NCI-H69 (cell line): ENCODE data around the gene DPEP2.
"Not testable (repeated sequence)": the region's sequence is repeated elsewhere in the genome, so short reads cannot be mapped to it uniquely, and the experiment has no call there.

Experiments used
- DNase-seq: peaks from one replicate; lab custom pipeline; 2025; lab: John Stamatoyannopoulos, UW

Gene DPEP2

DNA sequence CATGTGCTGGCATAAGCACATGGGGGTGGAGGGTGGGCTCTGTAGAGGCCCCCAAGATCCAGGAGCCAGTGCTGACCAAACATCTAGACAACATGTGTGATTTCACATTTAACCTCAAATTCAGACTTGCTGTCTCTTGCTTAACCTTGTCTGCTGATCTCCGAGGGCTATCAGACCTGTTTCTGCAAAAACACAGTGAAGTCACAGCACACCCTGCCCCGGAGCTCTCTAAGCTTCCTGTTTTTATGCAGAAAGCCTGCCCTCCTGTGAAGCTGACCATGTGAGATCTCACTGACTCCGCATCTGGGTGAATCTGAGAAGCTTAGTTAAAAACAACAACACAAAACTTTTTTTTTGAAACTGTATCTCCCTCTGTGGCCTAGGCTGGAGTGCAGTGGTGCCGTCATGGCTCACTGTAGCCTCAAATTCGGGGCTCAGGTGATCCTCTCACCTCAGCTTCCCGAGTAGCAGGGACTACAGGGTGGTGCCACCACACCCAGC lies 6.6 kb upstream of the DPEP2 start:
- no peak for DNase-seq

DNA sequence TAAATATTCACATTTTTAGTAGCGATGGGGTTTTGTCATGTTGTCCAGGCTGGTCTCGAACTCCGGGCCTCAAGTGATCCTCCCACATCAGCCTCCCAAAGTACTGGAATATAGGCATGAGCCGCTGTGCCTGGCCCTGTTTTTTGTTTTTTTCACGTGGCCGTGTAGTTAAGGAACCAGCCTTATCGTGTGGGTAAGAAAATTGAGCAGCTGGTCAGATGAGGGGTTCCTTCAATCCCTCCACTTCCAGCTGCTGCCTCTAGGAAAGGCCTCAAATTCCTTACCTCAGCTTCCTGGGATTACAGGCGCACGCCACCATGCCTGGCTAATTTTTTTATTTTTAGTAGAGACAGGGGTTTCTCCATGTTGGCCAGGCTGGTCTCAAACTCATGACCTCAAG lies 5.9 kb upstream of the DPEP2 start:
- no peak for DNase-seq

DNA sequence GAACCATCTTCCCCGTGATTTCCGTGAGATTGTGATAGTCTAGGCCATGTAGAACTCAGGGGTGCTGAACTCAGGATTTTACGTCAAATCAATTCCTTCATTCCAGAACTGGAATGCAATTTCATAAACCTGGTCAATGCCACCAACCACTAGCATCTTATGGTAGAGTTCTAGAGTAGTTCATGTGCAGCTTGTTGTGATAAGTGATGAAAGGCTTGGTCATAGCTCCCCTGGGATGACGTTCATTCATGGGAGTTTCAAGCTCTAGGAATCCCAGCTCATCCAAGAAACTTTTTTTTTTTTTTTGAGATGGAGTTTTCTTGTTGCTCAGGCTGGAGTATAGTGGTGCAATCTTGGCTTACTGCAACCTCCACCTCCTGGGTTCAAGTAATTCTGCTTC lies 3.7 kb upstream of the DPEP2 start:
- DNase-seq: no peak

DNA sequence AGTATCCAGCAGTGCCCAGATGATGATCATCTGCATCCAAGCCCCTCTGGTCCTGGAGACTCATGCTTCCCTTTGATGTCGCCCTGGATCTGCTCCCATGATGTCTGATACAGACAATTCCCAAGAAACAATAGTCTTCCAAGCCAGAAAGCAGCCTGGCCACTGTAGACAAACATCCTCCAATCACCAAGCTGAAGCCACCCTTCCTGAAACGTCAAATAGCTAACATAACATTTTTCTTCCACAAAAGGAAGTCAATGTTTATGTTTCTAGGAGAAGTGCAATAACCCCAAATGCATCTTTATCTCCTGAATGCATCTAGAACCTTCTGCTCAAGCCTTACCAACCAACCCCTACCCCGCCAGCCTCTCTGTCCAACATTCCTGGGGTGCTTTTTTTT lies 1.2 kb upstream of the DPEP2 start:
- DNase-seq: no peak

DNA sequence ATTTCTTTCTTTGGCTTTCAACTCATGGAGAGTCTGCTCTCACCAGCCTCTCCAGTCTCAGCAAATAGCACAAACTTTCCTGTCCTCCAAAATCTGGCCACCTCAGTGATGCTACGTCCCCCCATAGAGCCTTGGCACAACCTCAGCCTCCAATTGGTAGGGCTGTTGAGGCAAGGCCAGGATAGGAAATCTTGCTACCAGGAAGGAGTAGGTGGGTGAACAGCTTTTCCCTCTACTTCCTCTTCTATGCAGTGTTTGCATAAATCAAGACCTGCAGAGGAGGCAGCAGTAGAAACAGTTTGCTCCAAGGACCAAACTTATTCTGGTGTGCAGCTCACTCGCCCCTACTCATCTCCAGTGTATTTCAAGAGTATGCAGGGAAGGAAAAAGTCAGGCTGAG lies 701 bp upstream of the DPEP2 start:
- no peak for DNase-seq

DNA sequence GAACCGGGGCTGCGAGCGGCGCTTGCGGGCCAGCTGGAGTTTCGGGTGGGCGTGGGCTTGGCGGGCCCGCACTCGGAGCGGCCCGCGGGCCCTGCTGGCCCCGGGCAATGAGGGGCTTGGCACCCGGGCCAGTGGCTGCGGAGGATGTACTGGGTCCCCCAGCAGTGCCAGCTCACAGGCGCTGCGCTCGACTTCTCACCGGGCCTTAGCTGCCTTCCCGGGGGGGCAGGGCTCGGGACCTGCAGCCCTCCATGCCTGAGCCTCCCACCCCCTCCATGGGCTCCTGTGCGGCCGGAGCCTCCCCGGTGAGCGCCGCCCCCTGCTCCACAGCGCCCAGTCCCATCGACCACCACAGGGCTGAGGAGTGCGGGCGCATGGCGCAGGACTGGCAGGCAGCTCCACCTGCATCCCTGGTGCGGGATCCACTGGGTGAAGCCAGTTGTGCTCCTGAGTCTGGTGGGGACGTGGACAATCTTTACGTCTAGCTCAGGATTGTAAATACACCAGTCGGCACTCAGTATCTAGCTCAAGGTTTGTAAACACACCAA lies 979 bp downstream of the DPEP2 start:
- DNase-seq: not testable (repeated sequence)

DNA sequence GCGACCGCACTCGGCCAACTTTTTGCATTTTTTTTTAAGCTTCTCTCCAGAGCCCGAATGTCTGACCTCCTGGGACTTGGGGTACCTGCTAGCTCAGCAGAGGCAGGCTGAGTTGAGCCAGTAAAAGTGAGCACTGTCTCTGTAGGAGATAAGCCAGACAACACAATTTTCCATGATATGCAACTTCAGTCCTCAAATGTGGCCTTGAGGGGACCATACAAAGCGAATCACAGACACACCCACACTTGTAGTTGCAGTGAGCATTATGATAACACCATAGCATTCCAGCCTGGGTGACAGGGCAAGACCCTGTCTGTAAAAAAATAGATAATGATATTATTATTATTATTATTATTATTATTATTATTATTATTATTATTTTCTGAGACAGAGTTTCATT lies 2.6 kb downstream of the DPEP2 start:
- DNase-seq: no peak

DNA sequence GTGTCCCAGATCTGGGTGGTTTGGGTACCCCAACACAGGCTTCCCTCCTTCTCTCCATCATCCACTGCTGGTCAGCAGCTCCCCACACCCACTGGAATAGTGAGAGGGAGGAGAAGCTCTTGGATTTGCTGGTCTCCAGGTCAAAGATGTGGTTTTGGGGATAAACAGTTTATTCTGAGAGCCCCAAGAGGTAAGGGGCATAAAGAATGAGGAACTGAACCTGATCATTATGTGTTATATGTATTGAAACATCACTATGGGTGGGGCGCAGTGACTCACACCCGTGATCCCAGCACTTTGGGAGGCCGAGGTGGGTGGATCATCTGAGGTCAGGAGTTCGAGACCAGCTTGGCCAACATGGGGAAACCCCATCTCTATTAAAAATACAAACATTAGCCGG lies 3.9 kb downstream of the DPEP2 start:
- DNase-seq: no peak

DNA sequence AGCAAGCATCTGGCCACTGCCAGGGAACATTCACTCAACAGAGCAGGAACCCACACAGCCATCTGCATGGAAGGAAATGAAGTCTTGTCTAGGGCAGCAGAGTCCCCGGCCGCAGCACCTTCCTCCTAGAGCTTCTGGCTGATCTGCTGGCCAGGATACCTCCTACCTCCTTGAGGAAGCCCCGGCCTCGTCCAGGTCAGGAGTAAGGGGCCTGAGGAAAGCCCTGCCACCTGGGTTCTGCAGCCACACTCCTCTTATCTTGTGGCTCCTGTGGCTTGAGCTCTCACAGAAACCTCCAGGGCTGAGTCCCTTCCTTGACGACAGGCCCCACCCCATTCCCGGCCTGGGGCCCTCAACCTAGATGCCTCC lies 5.3 kb downstream of the DPEP2 start:
- DNase-seq: not testable (repeated sequence)

DNA sequence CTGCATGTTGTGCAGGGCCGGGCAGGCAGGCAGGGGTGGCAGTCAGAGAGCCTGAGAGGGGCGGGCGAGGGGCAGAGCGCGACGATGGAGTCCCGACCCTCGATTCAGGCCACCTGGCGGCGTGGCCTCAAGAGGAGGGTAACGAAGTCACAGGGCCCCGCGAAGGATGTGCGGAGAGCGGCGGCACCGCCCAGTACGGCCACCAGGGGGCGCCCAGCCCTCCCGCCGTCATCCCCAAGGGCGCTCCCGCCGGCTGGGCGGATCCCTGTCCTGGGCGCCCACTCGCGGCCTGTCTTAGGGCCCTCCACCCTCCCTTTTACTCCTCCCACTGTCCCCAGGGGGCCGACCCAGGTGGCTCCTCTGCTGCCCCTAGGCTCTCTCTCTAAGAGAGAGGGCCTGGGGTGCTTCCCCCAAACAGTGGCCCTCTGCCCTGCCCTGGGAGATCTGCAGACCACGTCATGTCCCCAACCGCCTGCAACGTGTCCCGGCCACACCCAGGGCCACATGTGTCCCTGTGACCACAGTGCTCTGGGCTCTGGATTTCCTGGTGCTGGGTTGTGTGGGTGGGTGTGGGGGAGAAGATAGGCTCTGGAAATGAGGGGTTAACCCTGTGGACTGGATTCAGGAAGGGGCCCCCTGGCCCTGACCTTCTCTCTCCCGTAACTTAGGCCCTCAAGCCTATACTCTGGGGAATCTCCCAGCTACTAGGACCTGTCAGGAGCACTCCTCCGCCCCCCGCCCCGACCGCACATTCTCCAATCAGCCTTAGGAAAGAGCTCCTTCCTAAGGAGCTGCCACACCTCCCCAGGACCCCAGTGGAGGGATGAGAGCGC lies 5.9 kb downstream of the DPEP2 start:
- DNase-seq: peak; percentile 75

DNA sequence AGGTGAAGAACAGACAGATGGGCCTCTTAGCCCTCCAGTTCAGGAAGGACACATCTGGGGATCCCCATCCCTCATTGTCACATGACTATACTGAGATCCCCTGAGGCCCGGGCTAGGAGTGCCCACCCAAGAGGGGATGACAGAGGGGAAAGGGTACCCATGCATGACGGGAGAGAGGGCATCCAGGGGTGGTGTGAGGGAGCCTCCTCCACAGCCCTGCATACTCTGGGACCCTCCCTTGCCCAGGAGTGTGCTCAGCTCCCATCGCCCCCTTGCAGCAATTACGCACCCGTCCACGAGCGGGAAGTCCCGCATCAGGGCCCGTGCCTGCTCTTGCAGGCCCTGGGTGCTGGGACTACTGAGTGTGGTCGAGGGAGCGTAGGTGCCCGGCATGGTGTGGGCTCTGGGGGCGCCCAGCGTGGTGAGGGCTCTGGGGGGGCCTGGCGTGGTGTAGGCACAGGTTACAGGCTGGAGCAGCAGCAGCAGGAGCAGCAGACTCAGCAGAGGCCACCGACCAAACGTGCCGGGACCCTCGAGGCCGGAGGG lies 6.5 kb downstream of the DPEP2 start:
- no peak for DNase-seq

DNA sequence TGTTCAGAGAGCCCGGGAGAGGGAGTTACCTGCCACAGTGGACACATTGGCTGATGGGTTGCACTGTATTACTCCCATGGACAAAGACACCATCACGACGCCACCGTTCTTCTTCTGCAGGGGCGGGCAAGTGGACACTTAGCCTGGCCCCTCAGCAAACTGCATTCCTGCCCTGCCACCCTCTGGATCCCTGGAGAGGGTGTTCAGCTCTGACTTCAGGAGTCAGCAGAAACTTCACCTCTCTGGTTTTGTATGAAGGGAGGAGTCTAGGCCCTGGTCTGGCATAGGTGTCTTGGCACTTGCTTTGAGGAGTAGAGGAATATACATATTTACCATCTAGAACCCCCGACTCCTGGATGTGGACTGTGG lies 9.3 kb downstream of the DPEP2 start:
- DNase-seq: no peak

DNA sequence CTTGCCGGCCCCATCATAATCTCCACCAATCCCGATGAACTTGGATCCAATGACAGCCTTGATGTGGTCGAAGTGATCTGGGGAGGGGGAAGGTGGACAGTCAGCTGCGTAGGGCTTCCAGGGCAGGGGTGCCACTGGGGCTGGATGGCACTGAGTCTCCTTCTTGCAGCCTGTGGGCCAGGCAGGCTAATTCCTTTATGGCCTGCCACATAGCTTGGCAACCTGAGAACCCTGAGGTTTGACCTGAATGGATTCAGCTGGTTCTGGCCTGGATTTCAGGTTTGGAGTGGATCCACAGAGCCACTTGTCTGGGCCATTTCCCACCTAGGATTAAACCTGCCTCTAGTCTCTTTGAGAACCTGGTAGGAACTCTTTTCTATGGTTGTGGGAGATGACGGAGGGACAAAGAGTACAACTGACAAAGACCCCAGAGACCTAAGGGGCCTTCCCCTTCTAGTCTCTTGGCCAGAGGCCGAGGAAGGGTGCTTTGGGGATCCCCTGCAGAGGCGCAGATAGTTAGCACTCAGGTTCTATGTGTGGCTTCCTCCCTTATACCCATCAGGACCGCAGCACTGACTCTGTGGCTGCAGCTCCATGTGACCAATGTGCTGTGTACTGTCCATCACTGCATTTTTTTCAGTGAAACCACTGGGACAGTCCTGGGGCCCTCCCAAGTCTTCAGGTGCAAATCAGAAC lies 9.8 kb downstream of the DPEP2 start:
- no peak for DNase-seq

DNA sequence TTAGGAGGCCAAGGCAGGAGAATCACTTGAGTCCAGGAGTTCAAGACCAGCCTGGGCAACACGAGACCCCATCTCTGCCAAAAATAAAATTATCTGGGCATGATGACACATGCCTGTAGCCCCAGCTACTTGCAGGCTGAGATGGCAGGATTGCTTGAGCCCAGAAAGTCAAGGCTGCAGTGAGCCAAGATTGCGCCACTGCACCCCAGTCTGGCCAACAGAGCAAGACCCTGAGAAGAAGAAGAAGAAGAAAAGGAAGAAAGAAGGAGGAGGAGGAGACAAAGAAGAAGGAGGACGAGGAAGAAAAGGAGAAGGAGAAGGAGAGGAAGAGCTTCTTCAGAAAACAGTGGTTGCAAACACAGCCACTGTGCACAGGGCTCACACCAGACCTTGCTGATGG lies 10.6 kb downstream of the DPEP2 start:
- DNase-seq: no peak

DNA sequence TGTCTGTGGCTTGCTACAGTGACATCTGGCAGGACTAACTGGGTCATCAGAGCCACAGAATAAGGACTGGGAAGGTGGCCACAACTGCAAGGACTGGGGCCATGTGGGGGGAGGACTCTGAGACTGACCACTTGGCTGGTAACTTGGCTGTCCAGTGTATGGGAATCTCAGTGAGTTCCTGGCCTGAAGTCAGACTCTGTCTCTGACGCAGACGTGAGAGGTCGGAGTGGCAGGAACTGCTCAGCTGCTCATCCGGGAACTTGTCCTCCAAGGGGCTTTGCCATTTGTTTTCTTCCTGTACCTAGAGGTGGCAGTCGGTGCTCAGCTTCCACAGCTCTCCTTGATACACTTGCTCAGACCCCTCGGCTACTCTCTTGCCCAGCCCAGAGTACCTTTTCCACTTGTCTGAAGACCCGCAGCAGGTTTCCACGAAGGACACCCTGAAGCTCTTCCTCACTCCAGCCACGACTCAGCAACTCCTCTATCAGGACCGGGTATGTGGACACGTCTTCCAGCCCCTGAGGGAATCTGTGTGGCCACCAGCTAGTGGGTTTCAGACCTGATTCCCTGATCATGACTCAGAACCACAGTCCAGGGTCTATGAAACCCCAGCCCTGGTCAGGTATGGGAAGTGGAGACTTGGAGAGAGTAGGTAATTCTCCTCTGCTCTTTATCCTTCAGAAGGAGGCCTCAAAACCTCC lies 11.7 kb downstream of the DPEP2 start:
- no peak for DNase-seq

DNA sequence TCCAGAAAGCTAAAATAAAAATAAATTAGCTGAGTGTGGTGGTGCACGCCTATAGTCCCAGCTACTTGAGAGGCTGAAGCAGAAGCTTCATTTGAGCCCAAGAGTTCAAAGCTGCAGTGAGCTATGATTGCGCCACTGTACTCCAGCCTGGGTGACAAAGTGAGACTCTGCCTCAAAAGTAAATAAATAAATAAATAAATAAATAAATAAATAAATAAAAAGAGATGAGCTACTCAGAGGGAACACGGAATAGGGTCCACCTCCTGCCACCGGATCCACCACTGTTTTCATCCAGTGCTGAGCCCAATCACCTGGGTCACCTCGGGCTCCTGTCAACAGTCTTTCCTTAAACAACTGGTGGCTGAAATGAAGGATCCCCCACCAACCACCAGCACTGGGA lies 12.3 kb downstream of the DPEP2 start:
- DNase-seq: no peak

DNA sequence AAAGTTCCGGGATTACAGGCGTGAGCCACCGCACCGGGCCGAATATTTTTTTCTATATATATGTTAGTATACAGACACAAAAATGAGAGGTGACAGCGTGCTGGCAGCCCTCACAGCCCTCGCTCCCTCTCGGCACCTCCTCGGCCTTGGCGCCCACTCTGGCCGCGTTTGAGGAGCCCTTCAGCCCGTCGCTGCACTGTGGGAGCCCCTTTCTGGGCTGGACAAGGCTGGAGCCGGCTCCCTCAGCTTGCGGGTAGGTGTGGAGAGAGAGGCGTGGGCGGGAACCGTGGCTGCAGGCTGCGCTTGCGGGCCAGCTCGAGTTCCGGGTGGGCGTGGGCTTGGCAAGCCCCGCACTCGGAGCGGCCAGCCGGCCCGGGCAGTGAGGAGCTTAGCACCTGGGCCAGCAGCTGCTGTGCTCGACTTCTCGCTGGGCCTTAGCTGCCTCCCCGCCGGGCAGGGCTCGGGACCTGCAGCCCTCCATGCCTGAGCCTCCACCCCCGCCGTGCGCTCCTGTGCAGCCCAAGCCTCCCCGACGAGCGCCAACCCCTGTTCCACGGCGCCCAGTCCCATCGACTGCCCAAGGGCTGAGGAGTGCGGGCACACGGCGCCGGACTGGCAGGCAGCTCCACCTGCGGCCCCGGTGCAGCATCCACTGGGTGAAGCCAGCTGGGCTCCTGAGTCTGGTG lies 17.1 kb downstream of the DPEP2 start:
- no peak for DNase-seq

DNA sequence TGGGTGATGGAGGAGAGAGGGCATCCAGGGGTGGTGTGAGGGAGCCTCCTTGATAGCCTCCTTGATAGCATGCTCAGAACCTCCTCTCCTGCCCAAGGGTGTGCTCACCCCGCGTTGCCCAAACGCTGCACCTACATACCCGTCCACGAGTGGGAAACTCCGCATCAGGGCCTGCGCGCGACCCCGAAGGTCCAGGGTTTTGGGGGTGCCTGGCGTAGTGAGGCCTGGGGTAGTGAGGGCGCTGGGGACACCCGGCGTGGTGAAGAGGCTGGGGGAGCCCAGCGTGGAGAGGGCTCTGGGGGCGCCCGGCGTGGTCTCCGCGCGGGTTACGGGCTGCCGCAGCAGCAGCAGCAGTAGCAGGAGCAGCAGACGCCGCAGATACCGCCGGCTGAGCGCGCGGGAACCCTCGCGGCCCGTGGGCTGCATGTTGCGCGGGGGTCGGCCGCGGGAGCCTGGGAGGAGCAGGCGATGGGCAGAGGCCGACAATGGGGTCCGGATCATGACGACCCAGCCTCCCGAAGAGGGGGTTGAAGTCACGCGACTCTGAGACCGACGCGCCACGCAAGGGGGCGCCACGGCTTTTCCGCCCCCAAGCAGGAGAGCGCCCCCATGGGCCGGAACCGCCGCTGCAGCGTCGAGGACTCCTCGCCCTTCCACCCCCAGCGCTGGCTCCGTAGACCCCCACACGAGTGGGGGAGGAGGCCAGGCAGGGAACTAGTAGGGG lies 19.2 kb downstream of the DPEP2 start, which contains the start of gene DPEP3:
TSS of gene DPEP3 (minus strand) at position 545 of the 724 bp plus-strand sequence. CDS start at position 426, 119 bp downstream.
- no peak for DNase-seq

DNA sequence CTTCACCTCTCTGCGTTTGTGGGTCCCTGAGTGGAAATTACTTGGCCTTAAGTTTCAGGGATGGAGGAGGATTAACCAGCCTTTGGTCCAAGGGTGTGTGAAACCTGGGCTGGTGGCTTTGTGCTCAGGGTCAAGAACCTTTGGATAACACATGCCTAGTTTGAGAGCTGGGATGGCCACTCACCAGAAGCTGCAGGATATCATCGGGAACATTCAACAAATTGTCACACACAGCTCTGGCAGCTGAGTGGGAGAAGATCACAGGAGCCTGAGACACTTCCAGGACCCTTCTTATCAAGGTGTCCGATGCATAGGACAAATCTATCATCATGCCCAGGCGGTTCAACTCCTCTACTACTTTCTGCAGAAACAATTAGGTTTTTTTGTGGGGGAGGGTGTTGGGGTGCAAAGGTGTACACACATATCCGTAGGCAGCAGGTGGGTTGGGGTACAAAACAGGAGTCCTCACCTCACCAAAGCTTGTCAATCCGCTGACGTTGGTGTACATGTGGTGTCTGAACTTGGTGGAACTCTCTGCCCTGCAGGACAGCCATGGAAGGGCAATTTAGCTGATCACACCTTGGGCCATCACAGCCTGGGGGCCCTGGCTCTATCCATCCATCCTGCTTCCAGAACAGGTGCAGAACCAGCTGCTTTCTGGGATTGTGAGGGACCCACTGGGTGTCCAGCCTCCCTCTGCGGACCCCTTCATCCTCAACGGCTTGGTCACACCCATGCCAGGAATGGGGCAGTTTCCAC lies 21.6 kb downstream of the DPEP2 start:
- DNase-seq: no peak

DNA sequence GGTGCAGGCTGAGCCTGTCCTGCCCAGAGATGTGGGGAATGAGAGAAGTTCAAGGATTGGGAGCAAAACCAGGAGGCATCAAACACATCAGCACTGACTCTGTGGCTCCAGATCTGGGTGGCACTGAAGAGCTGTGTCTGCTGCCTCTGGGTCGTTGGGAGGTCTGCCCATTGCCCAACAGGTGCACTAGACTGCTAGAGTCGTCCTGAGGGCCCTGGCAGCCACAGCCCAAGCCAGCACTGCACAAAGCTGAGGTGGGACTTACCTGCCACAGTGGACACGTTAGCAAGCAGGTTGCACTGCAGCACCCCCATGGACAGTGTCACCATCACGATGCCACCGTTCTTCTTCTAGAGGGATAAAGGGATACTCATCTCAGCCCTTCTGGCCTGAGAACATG lies 22.3 kb downstream of the DPEP2 start:
- no peak for DNase-seq
